NCI-H748 treated with DMSO at 0.1 percent for 48 hours (cell line): ENCODE results near the gene RHBDL3.
"Not testable (repeated sequence)": the region's sequence is repeated elsewhere in the genome, so short reads cannot be mapped to it uniquely, and the experiment has no call there.

ENCODE experiments used
- DNase-seq: peaks from one replicate; lab custom pipeline; 2025; lab: John Stamatoyannopoulos, UW

Gene RHBDL3, protein sequence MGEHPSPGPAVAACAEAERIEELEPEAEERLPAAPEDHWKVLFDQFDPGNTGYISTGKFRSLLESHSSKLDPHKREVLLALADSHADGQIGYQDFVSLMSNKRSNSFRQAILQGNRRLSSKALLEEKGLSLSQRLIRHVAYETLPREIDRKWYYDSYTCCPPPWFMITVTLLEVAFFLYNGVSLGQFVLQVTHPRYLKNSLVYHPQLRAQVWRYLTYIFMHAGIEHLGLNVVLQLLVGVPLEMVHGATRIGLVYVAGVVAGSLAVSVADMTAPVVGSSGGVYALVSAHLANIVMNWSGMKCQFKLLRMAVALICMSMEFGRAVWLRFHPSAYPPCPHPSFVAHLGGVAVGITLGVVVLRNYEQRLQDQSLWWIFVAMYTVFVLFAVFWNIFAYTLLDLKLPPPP

DNA sequence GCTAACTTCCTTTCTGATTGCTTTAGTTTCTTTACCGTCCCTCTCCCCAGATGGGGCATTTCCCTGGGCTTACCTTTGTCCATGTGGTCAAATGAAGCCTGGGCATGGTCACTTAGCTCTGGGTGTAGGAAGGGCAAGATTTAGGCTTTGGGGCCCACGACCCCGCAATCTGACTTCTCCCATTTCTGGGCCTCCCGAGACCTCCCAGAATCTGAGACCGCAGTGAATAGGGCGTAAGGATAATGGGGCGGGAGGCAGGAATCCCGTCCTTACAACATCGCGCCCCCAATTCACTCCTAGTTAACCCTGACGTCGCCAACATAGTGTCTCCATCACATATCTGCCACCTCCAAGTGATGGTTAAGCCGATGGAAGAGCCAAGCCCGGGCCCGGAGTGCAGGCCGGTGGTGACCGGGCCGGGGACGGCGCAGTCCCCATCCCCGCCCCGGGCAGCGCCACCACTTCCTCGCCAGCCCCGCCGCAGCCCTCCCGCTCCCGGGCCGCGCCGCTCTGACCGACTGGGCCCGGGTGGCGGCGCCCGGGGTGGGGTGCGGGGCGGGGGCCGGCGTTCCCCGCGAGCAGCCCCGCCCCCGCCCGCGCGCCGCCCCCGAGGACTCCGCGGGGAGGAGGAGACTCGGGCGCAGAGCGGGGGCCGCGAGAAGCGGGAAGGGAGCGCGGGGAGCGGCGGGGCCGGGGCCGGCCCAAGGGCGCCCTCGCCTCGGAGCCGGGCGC, at the start of gene RHBDL3:
Gene RHBDL3 (plus strand): TSS at position 641 of the 732 bp plus-strand sequence. CDS start 358 bp downstream, outside the sequence.
- DNase-seq: no peak

DNA sequence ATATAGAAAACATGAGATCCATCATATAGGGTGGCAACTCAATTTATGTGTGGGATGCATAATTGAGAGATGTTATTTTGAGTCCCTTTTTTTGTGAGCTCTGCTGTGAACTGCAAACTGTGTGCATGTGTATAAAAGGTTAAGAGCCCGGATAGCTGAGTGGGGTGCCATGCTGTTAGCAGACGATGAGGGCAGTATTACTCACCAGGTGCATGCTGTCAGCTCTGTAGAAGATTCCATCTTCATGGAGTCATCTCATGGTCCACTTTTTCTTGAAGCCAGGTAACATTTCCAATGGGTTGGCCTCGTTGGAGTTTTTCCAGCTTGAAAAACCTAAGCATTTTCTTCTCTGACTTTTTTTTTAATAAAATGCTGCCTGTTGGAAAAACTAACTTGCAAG, 43.0 kb upstream of the RHBDL3 start:
- no peak for DNase-seq

GRCh38 chr17:32223703-32224102, 41.9 kb upstream of the RHBDL3 start:
- DNase-seq: no peak

DNA sequence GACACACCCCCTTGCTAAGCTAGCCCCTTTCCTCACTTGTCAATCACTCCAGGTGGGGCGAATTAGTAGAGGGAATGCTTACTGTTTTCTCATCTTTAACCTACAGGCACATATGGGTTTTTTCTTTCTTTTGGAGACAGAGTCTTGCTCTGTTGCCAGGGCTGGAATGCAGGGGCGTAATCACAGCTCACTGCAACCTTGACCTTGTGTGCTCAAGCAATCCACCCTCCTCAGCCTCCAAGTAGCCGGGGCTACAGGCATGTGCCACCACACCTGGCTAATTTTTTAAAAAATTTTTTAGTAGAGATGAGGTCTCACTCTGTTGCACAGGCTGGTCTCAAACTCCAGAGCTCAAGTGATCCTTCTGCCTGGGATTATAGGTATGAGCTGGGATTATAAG, 38.7 kb upstream of the RHBDL3 start:
- DNase-seq: no peak

DNA sequence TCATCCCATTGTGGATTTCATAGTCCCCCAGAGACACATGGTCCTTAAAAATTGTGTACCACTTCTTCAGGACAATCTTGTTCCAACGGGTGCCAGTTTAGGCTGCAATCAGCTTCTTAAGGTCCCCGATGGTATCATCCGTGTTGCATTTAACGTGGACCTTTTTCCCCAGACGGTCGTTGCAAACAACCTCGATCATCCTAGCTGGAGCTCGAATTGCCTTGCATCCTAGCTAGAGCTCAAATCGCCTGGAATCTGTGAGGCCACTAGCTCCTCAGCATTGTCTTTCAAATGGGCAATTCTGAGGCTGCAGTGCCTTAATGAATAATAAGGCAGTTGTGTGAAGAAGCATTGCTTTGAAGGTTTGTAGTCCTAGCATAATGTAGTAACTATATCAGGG, 37.7 kb upstream of the RHBDL3 start:
- no peak for DNase-seq

DNA sequence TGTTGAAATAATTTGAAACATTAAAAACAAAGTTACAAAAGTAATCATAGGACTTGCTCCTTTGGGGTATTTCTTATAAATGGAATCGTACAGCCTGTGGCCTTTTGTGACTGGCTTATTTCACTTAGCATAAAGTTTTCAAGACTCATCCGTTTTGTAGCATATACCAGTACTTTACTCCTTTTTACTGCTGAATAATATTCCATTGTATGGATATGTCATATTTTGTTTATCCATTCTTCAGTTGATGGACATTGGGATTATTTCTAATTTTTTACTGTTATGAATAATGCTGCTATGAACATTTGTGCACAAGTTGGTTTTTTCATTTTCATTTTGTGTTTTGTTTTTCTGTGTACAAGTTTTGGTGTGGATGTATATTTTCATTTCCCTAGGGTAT, 30.0 kb upstream of the RHBDL3 start:
- DNase-seq: no peak

GRCh38 chr17:32239456-32239855, 26.2 kb upstream of the RHBDL3 start:
- no peak for DNase-seq

- DNase-seq: no peak
Observed at GRCh38 chr17:32240750-32241149, 24.9 kb upstream of the RHBDL3 start.

GRCh38 chr17:32241640-32242039, 24.0 kb upstream of the RHBDL3 start:
- DNase-seq: no peak

DNA sequence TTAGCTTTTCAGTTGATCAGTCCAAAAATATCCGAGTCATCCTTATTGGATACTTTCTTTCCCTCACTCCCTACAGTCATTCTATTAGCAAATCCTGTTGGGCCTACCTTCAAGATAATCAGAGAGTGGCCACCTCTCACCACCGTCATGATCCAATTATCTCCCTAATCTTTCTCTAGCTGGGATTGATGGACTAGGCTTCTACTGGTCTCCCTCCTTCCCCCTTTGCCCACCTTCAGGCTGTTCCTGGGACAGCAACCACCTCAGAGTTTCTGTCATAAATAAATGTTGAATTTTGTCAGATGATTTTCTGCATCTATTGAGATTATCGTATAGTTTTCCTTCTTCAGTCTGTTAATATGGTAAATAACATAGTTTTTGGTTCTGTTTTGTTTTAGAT, 16.2 kb upstream of the RHBDL3 start:
- DNase-seq: no peak

- peak; percentile 61 for DNase-seq
Observed at GRCh38 chr17:32253117-32253611, 12.5 kb upstream of the RHBDL3 start.

DNA sequence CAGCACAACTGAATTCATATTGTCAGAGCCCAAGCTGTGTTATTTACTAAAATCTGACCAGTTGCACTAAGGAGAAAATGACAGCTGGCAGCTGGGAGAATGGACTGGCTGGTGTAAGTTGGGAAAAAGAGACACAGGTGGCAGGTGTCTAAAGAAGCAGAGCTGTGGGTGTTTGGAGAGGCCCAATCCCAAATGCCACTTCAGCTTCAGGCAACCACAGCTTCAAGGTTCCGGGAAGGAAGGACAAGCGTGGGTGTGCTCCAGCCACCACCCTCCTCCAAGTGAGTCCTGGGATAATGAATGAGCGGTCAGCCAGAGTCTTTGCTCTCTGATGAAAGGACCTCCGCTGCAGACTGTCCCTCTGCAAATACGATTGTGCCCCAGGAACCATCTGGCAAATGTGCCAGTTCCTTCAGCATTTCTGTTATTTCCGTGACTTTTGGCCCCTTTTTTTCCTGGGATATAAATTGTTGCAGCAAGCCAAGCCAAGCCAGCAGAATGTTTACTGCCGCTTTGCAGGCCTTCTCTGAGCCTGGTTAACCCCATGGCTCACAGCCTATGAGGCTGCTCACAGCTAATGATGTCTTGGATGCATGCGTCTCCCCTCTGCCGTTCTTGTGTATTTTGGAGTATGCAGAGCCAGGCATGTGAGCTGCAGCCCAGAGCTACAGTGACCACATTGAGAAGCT, 9.5 kb upstream of the RHBDL3 start:
- no peak for DNase-seq

GRCh38 chr17:32256701-32257019, 9.0 kb upstream of the RHBDL3 start:
- no peak for DNase-seq

DNA sequence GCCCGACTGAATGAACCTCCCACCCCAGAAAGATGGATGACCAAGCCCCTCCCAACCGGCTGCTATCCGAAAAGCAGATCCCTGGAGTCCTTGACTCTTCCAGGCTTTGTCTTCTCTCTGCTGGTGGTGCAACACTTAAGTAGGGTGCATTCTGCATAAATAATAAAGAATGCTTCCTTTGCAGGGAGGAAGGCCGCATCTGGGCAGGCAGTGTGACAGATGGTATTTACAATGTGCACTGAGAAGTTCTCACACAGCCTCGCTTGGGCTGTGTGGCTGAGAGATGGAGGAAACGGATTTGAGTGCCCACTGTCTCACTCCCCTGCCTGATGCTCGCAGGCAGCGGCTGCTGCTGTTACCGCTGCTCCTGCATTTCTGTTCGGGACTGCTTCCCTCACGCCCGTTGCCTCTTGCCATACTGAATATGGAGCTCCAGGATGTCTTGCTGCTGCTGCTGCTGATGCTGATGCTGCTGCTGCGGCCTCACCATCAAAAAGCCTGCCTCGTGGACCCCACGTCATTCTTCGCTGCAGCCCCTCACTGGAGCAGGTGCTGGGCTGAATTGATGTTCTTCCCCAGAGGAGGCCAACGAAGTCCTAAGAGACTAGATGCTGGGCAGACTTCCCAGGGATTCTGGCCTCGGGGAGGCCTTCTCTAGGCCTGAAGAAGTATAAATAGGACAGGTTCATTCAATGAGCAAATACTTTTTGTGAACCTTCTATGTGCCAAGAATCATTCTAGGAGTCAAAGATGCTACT, 7.1 kb upstream of the RHBDL3 start:
- DNase-seq: no peak

DNA sequence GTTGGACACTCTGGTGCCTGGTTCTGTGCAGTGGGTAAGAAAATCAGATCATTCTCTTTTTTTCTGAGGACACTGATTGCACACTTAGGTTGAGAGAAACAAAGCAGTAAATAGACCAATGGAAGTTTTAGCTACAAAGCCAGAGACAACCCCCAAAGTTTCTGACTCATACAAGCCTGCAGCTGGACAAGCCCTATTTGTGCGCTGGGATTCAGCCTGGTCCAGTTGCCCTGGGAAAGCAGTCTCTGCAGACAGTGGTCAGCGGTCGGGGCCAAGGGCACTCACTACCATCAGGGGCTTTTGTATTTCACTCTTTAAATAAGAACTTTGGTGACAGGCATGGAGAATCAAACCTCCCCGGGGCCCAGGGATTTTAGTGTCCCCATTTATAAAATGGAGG, 6.0 kb upstream of the RHBDL3 start:
- DNase-seq: no peak

GRCh38 chr17:32261417-32261736, 4.3 kb upstream of the RHBDL3 start:
- no peak for DNase-seq

DNA sequence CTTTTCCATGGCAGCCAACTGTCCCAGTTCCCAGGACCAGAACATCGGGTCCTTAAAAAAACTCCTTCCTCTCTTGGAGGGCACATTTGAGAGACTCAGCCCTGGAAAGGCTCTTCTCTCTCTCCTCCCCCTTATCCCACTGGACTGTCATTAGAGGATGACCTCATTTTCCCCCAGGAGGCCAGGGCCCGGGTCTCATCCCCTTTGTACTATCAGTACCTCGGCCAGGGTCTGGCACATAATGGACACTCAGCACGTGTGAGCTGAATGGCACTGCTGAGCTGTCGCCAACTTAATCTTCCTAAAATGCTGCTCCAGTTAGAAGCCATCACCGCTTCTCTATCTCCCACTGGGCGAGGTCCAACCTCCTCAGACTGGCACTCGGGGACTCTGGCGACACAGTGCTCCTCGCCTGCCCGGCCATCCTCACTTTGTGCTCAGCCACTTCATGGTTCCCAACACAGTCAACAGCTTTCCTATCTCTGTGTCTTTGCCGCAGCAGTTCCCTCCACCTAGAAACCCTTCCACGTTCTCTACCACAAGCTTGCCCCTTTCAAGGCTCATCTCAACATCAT, 3.6 kb upstream of the RHBDL3 start:
- no peak for DNase-seq

- not testable (repeated sequence) for DNase-seq
Observed at GRCh38 chr17:32263515-32263914, 2.1 kb upstream of the RHBDL3 start.

GRCh38 chr17:32264140-32264799, 1.4 kb upstream of the RHBDL3 start:
- DNase-seq: no peak

GRCh38 chr17:32264823-32265191, 825 bp upstream of the RHBDL3 start:
- DNase-seq: no peak

DNA sequence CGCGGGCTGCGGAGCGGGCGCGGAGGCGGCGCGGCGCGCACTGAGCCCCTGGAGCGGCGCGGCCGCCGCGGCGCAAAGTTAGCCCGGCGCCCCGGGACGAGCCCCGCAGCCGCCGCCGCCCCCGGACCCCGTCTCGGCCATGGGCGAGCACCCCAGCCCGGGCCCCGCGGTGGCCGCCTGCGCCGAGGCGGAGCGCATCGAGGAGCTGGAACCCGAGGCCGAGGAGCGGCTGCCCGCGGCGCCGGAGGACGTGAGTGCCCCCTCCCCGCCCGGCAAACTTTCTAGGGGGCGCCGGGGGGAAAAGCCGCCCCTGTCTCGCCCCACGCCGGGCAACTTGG, 388 bp downstream of the RHBDL3 start:
- DNase-seq: no peak
